HepG2 (cell line): ENCODE data around the gene PRDM11. TPM values are rescaled to one million over a fixed set of nuclear protein-coding genes. Genes with fewer than 3 reads are reported as not detected.

Experiments
- CBX1 ChIP-seq: IDR thresholded peaks from one replicate; pipeline ENCODE4 v1.6.1; 2016; ENCODE audit warnings: antibody characterized with exemption, low read depth
- EP300 ChIP-seq, 3 experiments: sonication (generic) in 1 of 3; formaldehyde crosslinking in 1 of 3; IDR thresholded peaks; 2 replicates each; pipeline versions ENCODE4 v1.5.1 to v1.6.1; 2011 to 2020; ENCODE audit warnings: low read depth in 2 of 3, low read length in 2 of 3, borderline replicate concordance in 1 of 3, improper control_type of control experiment in 1 of 3, mild to moderate bottlenecking in 1 of 3, missing genetic modification reagents in 1 of 3, moderate library complexity in 1 of 3
- FOXA1 ChIP-seq, 2 experiments: fragments of 450-650 bp in 1 of 2; sonication (generic) in 1 of 2; formaldehyde crosslinking in 1 of 2; IDR thresholded peaks; 2 replicates each; pipeline versions ENCODE4 v1.4.0 to v1.6.1; 2016 to 2020; ENCODE audit warnings: missing genetic modification reagents in 1 of 2
- GABPA ChIP-seq, 2 experiments: IDR thresholded peaks; 2 replicates each; pipeline ENCODE4 v1.6.1; 2011 to 2016; ENCODE audit warnings: low read depth in 2 of 2, low read length in 1 of 2, missing biosample characterization in 1 of 2, missing genetic modification characterization in 1 of 2
- HOXA3 ChIP-seq: sonication (generic); formaldehyde crosslinking; IDR thresholded peaks from 2 replicates; pipeline ENCODE4 v1.5.0; 2020; ENCODE audit warnings: missing genetic modification reagents
- RFX1 ChIP-seq: fragments of 450-650 bp; IDR thresholded peaks from 2 replicates; pipeline ENCODE4 v1.6.1; 2017
- SNAPC2 ChIP-seq: sonication (generic); formaldehyde crosslinking; IDR thresholded peaks from 2 replicates; pipeline ENCODE4 v1.8.1; 2022; ENCODE audit warnings: mild to moderate bottlenecking, missing genetic modification reagents
- TBL1XR1 ChIP-seq: fragments of 150-350 bp; IDR thresholded peaks from 2 replicates; pipeline ENCODE4 v1.6.1; 2014; ENCODE audit warnings: borderline replicate concordance, low read length; ENCODE audit not compliant: partially characterized antibody
- TBX3 ChIP-seq: fragments of 450-650 bp; IDR thresholded peaks from 2 replicates; pipeline ENCODE4 v1.6.1; 2017; ENCODE audit warnings: antibody characterized with exemption, mild to moderate bottlenecking, inconsistent platforms, borderline replicate concordance
- U2AF1 ChIP-seq: fragments of 200-400 bp; formaldehyde crosslinking; optimal IDR thresholded peaks from 2 replicates; pipeline ENCODE3; 2017; ENCODE audit warnings: mild to moderate bottlenecking, low read depth, low read length
- XBP1 ChIP-seq: sonication (generic); formaldehyde crosslinking; IDR thresholded peaks from 2 replicates; pipeline ENCODE4 v1.5.0; 2020; ENCODE audit warnings: missing genetic modification reagents
- ZBTB3 ChIP-seq: sonication (generic); formaldehyde crosslinking; IDR thresholded peaks from 2 replicates; pipeline ENCODE4 v1.4.0; 2020; ENCODE audit warnings: low read depth, mild to moderate bottlenecking, moderate library complexity, missing genetic modification reagents, borderline replicate concordance
- ZNF234 ChIP-seq: sonication (generic); formaldehyde crosslinking; conservative IDR thresholded peaks from 2 replicates; pipeline ENCODE4 v1.5.1; 2020; ENCODE audit warnings: mild to moderate bottlenecking, missing genetic modification reagents
- ZNF274 ChIP-seq: sonication (generic); formaldehyde crosslinking; IDR thresholded peaks from 2 replicates; pipeline ENCODE4 v1.5.1; 2020; ENCODE audit warnings: mild to moderate bottlenecking, missing genetic modification reagents
- ZNF350 ChIP-seq: sonication (generic); formaldehyde crosslinking; IDR thresholded peaks from 2 replicates; pipeline ENCODE4 v1.4.0; 2020; ENCODE audit warnings: mild to moderate bottlenecking, low read depth, missing genetic modification reagents, borderline replicate concordance
- ZNF431 ChIP-seq: sonication (generic); formaldehyde crosslinking; IDR thresholded peaks from 2 replicates; pipeline ENCODE4 v1.9.0; 2022; ENCODE audit warnings: missing genetic modification reagents, low read depth, mild to moderate bottlenecking, borderline replicate concordance
- ZNF460 ChIP-seq: sonication (generic); formaldehyde crosslinking; IDR thresholded peaks from 2 replicates; pipeline ENCODE4 v1.5.1; 2020; ENCODE audit warnings: missing genetic modification reagents, mild to moderate bottlenecking, borderline replicate concordance
- ZNF737 ChIP-seq: sonication (generic); formaldehyde crosslinking; IDR thresholded peaks from 2 replicates; pipeline ENCODE4 v1.5.0; 2020; ENCODE audit warnings: missing genetic modification reagents, mild to moderate bottlenecking, borderline replicate concordance
- ZNF878 ChIP-seq: sonication (generic); formaldehyde crosslinking; IDR thresholded peaks from 2 replicates; pipeline ENCODE4 v1.8.1; 2023; ENCODE audit warnings: mild to moderate bottlenecking, missing genetic modification reagents, moderate library complexity
- ZZZ3 ChIP-seq: sonication (generic); formaldehyde crosslinking; IDR thresholded peaks from 2 replicates; pipeline ENCODE4 v1.4.0; 2020; ENCODE audit warnings: missing genetic modification reagents, mild to moderate bottlenecking, borderline replicate concordance
- polyA plus RNA-seq, 8 experiments: library from polyadenylated mRNA; depleted of rRNA in 3 of 8; stranded (reverse) in 7 of 8; unstranded in 1 of 8; fragments of >200 nt; fragmentation: Illumina TruSeq in 4 of 8; extraction: Trizol in 4 of 8; gene quantifications; 2 replicates each; pipeline versions ENCODE4 v1.2.1 to v1.2.3, GENCODE V29; 2011 to 2016; ENCODE audit warnings: low read depth in 4 of 8, missing spikeins in 1 of 8, mixed read lengths in 1 of 8; ENCODE audit not compliant: insufficient read depth in 1 of 8
- total RNA-seq, 5 experiments: library from RNA; depleted of rRNA; stranded (reverse); fragments of >200 nt; fragmentation: Illumina TruSeq; extraction: Trizol; gene quantifications; 2 replicates each; pipeline ENCODE4 v1.2.3, GENCODE V29; 2016; ENCODE audit warnings: low read depth in 1 of 5
- TF ChIP-seq, protein P1 (sequence below): sonication (generic); formaldehyde crosslinking; IDR thresholded peaks from 2 replicates; pipeline ENCODE4 v1.5.0; 2020; ENCODE audit warnings: mild to moderate bottlenecking, missing genetic modification reagents
- TF ChIP-seq, protein P2 (sequence below): sonication (generic); IDR thresholded peaks from 2 replicates; pipeline ENCODE4 v1.6.1; 2016; ENCODE audit warnings: low read depth, borderline replicate concordance
- TF ChIP-seq, protein P3 (sequence below): sonication (generic); formaldehyde crosslinking; conservative IDR thresholded peaks from 2 replicates; pipeline ENCODE4 v1.8.0; 2022; ENCODE audit warnings: low read depth, missing genetic modification reagents
- TF ChIP-seq, protein P4 (sequence below): IDR thresholded peaks from 2 replicates; pipeline ENCODE4 v1.6.1; 2016; ENCODE audit warnings: control low read depth

The PRDM11 gene
- total and polyA plus RNA-seq, 2 of the 13 experiments (the other 11 are each of a cell fraction or from before 2014, with no cell fraction given), result 3.4 to 4.7 TPM

DNA sequence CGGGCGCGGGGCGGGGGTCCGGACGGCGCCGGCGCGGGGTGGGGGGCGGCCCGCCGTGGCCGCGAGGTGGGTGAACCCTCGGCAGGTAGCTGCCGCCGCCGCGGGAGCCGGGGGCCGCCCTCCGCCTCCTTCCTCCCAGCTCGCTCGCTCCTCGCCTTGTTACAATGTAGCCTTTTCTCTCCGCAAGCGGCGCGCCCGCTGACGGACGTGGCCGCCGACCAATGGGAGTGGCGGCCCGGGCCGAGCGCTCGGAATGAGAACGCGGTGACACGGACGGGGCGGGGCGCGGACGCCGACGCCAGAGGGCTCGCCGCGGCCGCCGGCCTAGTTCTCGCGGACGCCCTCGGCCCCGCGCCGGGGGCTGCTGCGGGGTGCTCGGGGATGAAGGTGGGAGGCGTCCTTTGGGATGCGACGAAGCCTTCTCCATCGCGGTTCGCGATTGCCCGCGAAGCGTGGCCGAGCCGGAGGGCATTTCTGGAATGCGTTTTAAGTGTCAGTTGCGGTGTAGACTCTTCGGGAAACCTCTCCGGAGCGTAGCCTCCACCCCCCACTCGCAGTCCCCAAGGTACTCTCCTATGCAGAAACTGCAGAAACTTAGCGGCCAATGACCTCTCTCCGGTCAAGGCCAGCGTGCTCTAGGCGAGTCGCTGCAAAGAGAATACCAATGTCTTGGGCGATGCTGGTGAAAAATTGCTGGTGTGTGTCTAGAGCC is 734 bp downstream of the PRDM11 start (continued):
- TF ChIP-seq FOXA1 (IDR thresholded peaks at IDR 0.05), result no peak
- peak; percentile 84 for TF ChIP-seq FOXA1 (CRISPR knock-in tag; IDR thresholded peaks at IDR 0.05)
- TF ChIP-seq ZNF431, result 0 out of 2 replicates have a peak, but pooled peaks have one; percentile 28
- peak; percentile 89 for TF ChIP-seq HOXA3
- TF ChIP-seq ZNF737 (CRISPR knock-in tag), result no peak
- peak; percentile 62; the same call in 1 of the 2 replicates for TF ChIP-seq ZNF274
- TF ChIP-seq SNAPC2 (CRISPR knock-in tag), result no peak
- TF ChIP-seq TBL1XR1, result no peak
- TF ChIP-seq, protein P1, sequence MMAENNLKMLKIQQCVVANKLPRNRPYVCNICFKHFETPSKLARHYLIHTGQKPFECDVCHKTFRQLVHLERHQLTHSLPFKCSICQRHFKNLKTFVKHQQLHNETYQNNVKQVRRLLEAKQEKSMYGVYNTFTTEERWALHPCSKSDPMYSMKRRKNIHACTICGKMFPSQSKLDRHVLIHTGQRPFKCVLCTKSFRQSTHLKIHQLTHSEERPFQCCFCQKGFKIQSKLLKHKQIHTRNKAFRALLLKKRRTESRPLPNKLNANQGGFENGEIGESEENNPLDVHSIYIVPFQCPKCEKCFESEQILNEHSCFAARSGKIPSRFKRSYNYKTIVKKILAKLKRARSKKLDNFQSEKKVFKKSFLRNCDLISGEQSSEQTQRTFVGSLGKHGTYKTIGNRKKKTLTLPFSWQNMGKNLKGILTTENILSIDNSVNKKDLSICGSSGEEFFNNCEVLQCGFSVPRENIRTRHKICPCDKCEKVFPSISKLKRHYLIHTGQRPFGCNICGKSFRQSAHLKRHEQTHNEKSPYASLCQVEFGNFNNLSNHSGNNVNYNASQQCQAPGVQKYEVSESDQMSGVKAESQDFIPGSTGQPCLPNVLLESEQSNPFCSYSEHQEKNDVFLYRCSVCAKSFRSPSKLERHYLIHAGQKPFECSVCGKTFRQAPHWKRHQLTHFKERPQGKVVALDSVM (CRISPR knock-in tag), result no peak; the same call in 1 of the 2 replicates
- TF ChIP-seq ZNF234 (CRISPR knock-in tag), result no peak
- TF ChIP-seq, protein P2, sequence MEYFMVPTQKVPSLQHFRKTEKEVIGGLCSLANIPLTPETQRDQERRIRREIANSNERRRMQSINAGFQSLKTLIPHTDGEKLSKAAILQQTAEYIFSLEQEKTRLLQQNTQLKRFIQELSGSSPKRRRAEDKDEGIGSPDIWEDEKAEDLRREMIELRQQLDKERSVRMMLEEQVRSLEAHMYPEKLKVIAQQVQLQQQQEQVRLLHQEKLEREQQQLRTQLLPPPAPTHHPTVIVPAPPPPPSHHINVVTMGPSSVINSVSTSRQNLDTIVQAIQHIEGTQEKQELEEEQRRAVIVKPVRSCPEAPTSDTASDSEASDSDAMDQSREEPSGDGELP, result no peak
- TF ChIP-seq, protein P3, sequence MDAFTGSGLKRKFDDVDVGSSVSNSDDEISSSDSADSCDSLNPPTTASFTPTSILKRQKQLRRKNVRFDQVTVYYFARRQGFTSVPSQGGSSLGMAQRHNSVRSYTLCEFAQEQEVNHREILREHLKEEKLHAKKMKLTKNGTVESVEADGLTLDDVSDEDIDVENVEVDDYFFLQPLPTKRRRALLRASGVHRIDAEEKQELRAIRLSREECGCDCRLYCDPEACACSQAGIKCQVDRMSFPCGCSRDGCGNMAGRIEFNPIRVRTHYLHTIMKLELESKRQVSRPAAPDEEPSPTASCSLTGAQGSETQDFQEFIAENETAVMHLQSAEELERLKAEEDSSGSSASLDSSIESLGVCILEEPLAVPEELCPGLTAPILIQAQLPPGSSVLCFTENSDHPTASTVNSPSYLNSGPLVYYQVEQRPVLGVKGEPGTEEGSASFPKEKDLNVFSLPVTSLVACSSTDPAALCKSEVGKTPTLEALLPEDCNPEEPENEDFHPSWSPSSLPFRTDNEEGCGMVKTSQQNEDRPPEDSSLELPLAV, result no peak
- TF ChIP-seq ZZZ3, result no peak
- no peak for TF ChIP-seq ZBTB3 (CRISPR knock-in tag)
- TF ChIP-seq CBX1, result no peak
- TF ChIP-seq ZNF460 (CRISPR knock-in tag), result no peak
- TF ChIP-seq, protein P4, sequence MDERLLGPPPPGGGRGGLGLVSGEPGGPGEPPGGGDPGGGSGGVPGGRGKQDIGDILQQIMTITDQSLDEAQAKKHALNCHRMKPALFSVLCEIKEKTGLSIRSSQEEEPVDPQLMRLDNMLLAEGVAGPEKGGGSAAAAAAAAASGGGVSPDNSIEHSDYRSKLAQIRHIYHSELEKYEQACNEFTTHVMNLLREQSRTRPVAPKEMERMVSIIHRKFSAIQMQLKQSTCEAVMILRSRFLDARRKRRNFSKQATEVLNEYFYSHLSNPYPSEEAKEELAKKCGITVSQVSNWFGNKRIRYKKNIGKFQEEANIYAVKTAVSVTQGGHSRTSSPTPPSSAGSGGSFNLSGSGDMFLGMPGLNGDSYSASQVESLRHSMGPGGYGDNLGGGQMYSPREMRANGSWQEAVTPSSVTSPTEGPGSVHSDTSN (CRISPR knock-in tag), result peak; percentile 92
- no peak for TF ChIP-seq XBP1 (CRISPR knock-in tag)
- TF ChIP-seq TBX3, result no peak
- peak; percentile 43; the same call in 1 of the 2 replicates for TF ChIP-seq GABPA (IDR thresholded peaks at IDR 0.05; ENCODE audit: low read depth, low read length)
- TF ChIP-seq GABPA (CRISPR knock-in tag; IDR thresholded peaks at IDR 0.05; ENCODE audit: low read depth), result no peak
- no peak for TF ChIP-seq RFX1
- no peak for TF ChIP-seq ZNF878 (CRISPR knock-in tag)
- TF ChIP-seq ZNF350, result no peak
- TF ChIP-seq U2AF1, result no peak
- no peak for TF ChIP-seq EP300 (IDR thresholded peaks at IDR 0.05; ENCODE audit: low read depth in 2 of 2, low read length in 2 of 2)
- no peak for TF ChIP-seq EP300 (CRISPR knock-in tag; IDR thresholded peaks at IDR 0.05; ENCODE audit: borderline replicate concordance)
